HCT116 (cell line): ENCODE data around the gene NOL4L. TPM values are rescaled to one million over a fixed set of nuclear protein-coding genes. Genes with fewer than 3 reads are reported as not detected.

Source experiments
- ATAC-seq: fragments of 200-7000 bp; cut with Tn5 transposase; 2 replicates; pipeline ENCODE4 v1.9.1; 2020; ENCODE audit warnings: mild to moderate bottlenecking, moderate library complexity
- BruUV-seq: library from RNA; stranded (reverse); fragments of 400-500 nt; replicated peaks from 2 replicates; lab custom pipeline; 2021; lab: Mats Ljungman, UMichigan
- CTCF ChIA-PET: fragments of 300-600 bp; sonication (Branson Sonifier 250); formaldehyde crosslinking; loops from one replicate; lab custom pipeline; 2021; ENCODE audit warnings: antibody characterized with exemption; lab: Charles Lee
- POLR2A ChIA-PET: fragments of 300-600, 350-600 bp; sonication (Branson Sonifier 250); formaldehyde crosslinking; loops from one replicate; lab custom pipeline; 2021; ENCODE audit warnings: antibody characterized with exemption; lab: Charles Lee
- RAD21 ChIA-PET, 2 experiments: fragments of 300-600 bp; sonication (Branson Sonifier 250); formaldehyde crosslinking; loops; one replicate each; lab custom pipeline; 2023; ENCODE audit warnings: low total read pairs in 2 of 2; ENCODE audit not compliant: uncharacterized antibody in 2 of 2, unreplicated experiment in 2 of 2, low non-redundant PET in 1 of 2; lab: Charles Lee
- DNase-seq: peaks from one replicate; pipeline ENCODE4 v3.0.0-alpha.2; 2010; ENCODE audit warnings: low read depth, low spot score
- H2AFZ ChIP-seq: fragments of 200-600 bp; shearing (Covaris generic), sonication (generic); 2 replicates; pipeline ENCODE4 v1.6.1; 2017; ENCODE audit warnings: low read depth, mixed run types, mixed read lengths, antibody characterized with exemption, low read length; ENCODE audit not compliant: poor library complexity, severe bottlenecking
- H3K27ac ChIP-seq: 2 replicates; pipeline ENCODE4 v1.5.1; 2012; ENCODE audit warnings: low read depth, low read length
- H3K27me3 ChIP-seq: fragments of 200-600 bp; sonication (generic); 2 replicates; pipeline ENCODE4 v1.6.1; 2016; ENCODE audit warnings: mixed run types, low read length, mixed read lengths; ENCODE audit not compliant: insufficient read depth
- H3K36me3 ChIP-seq, 2 experiments: fragments of 200-500 bp in 1 of 2; fragments of 200-600 bp in 1 of 2; sonication (Bioruptor generic) in 1 of 2; sonication (generic) in 1 of 2; 2 replicates each; pipeline versions ENCODE4 v1.5.1 to v1.6.1; 2014 to 2016; ENCODE audit warnings: low read length in 2 of 2, inconsistent platforms in 1 of 2, mixed read lengths in 1 of 2, mixed run types in 1 of 2; ENCODE audit not compliant: insufficient read depth in 2 of 2, control insufficient read depth in 1 of 2
- H3K4me1 ChIP-seq, 2 experiments: fragments of 200-600 bp in 1 of 2; sonication (generic) in 1 of 2; 2 replicates each; pipeline versions ENCODE4 v1.5.1 to v1.6.1; 2012 to 2017; ENCODE audit warnings: low read length in 2 of 2, inconsistent platforms in 1 of 2, mild to moderate bottlenecking in 1 of 2, mixed read lengths in 1 of 2, mixed run types in 1 of 2, moderate library complexity in 1 of 2; ENCODE audit not compliant: insufficient read depth in 2 of 2, control insufficient read depth in 1 of 2
- H3K4me2 ChIP-seq: fragments of 200-600 bp; sonication (generic); 2 replicates; pipeline ENCODE4 v1.6.1; 2017; ENCODE audit warnings: mixed run types, low read length, mixed read lengths
- H3K4me3 ChIP-seq, 2 experiments: fragments of 200-600 bp in 1 of 2; sonication (generic) in 1 of 2; replicated peaks in 1 of 2; 2 replicates each; pipeline ENCODE4 v1.5.1; 2011 to 2016; ENCODE audit warnings: low read length in 2 of 2, control low read depth in 1 of 2, low read depth in 1 of 2, mild to moderate bottlenecking in 1 of 2, mixed read lengths in 1 of 2, mixed run types in 1 of 2
- H3K79me2 ChIP-seq: fragments of 200-600 bp; sonication (generic); 2 replicates; pipeline ENCODE4 v1.6.1; 2017; ENCODE audit warnings: mild to moderate bottlenecking, mixed run types, low read length, moderate library complexity, mixed read lengths; ENCODE audit not compliant: insufficient read depth
- H3K9ac ChIP-seq: fragments of 200-600 bp; sonication (generic); 2 replicates; pipeline ENCODE4 v1.6.1; 2016; ENCODE audit warnings: low read length, mixed read lengths
- H3K9me2 ChIP-seq: fragments of 200-600 bp; sonication (generic), shearing (Covaris generic); 2 replicates; pipeline ENCODE4 v1.6.1; 2017; ENCODE audit warnings: mixed run types, mild to moderate bottlenecking, moderate library complexity; ENCODE audit not compliant: insufficient read depth
- H3K9me3 ChIP-seq, 2 experiments: fragments of 200-500 bp in 1 of 2; fragments of 200-600 bp in 1 of 2; sonication (Bioruptor generic) in 1 of 2; sonication (generic) in 1 of 2; 2 replicates each; pipeline ENCODE4 v1.6.1; 2014 to 2017; ENCODE audit warnings: low read length in 2 of 2, mixed read lengths in 2 of 2, inconsistent platforms in 1 of 2, low read depth in 1 of 2, mild to moderate bottlenecking in 1 of 2, mixed run types in 1 of 2, moderate library complexity in 1 of 2; ENCODE audit not compliant: control insufficient read depth in 1 of 2, insufficient read depth in 1 of 2
- H4K20me1 ChIP-seq: fragments of 200-600 bp; sonication (generic), shearing (Covaris generic); 2 replicates; pipeline ENCODE4 v1.6.1; 2017; ENCODE audit warnings: mixed run types, mild to moderate bottlenecking, moderate library complexity; ENCODE audit not compliant: insufficient read depth
- CEBPB ChIP-seq: IDR thresholded peaks from 2 replicates; pipeline ENCODE4 v1.6.1; 2012; ENCODE audit warnings: low read depth
- EGR1 ChIP-seq: IDR thresholded peaks from 2 replicates; pipeline ENCODE4 v1.6.1; 2012; ENCODE audit warnings: low read depth
- EZH2 ChIP-seq: fragments of 200-600 bp; sonication (generic); IDR thresholded peaks from 2 replicates; pipeline ENCODE4 v1.6.1; 2017; ENCODE audit warnings: antibody characterized with exemption, mixed run types
- EZH2phosphoT487 ChIP-seq: fragments of 200-600 bp; IDR thresholded peaks from 2 replicates; pipeline ENCODE4 v1.6.1; 2018; ENCODE audit warnings: antibody characterized with exemption, borderline replicate concordance
- FOSL1 ChIP-seq: IDR thresholded peaks from 2 replicates; pipeline ENCODE4 v1.6.1; 2012; ENCODE audit warnings: low read depth
- JUND ChIP-seq: IDR thresholded peaks from 2 replicates; pipeline ENCODE4 v1.6.1; 2012
- MAX ChIP-seq: IDR thresholded peaks from 2 replicates; pipeline ENCODE4 v1.6.1; 2012
- POLR2AphosphoS5 ChIP-seq: IDR thresholded peaks from 2 replicates; pipeline ENCODE4 v1.6.1; 2011; ENCODE audit warnings: mild to moderate bottlenecking, low read depth, low read length, moderate library complexity
- RAD21 ChIP-seq: IDR thresholded peaks from 2 replicates; pipeline ENCODE4 v1.6.1; 2012; ENCODE audit warnings: low read depth, mild to moderate bottlenecking
- REST ChIP-seq: IDR thresholded peaks from 2 replicates; pipeline ENCODE4 v1.6.1; 2012; ENCODE audit warnings: low read depth
- SIN3A ChIP-seq: IDR thresholded peaks from 2 replicates; pipeline ENCODE4 v1.6.1; 2012; ENCODE audit warnings: low read depth
- SRF ChIP-seq: IDR thresholded peaks from 2 replicates; pipeline ENCODE4 v1.6.1; 2012; ENCODE audit warnings: low read depth
- TCF7L2 ChIP-seq: IDR thresholded peaks from 2 replicates; pipeline ENCODE4 v1.7.0; 2011; ENCODE audit warnings: borderline replicate concordance, inconsistent platforms; ENCODE audit not compliant: insufficient read depth, insufficient read length; ENCODE audit errors: extremely low read depth
- YY1 ChIP-seq: IDR thresholded peaks from 2 replicates; pipeline ENCODE4 v1.6.1; 2011; ENCODE audit warnings: low read length, low read depth, moderate library complexity, mild to moderate bottlenecking; ENCODE audit not compliant: insufficient replicate concordance; ENCODE audit errors: extremely low read depth
- ZNF274 ChIP-seq: fragments of 200-500 bp; sonication (Bioruptor generic); IDR thresholded peaks from 2 replicates; pipeline ENCODE4 v1.6.1; 2014; ENCODE audit warnings: mild to moderate bottlenecking, low read depth, low read length, inconsistent platforms
- intact Hi-C: fragments of 100-400 bp; cut with micrococcal nuclease; formaldehyde crosslinking; loops from 2 replicates; pipeline ENCODE4 v1.10.0; 2022
- total RNA-seq: library from RNA; stranded (reverse); gene quantifications from one replicate; pipeline ENCODE4 v1.2.1, GENCODE V29; 2021; ENCODE audit not compliant: unreplicated experiment

Gene NOL4L
- total RNA-seq, 1 experiment from 2014 or later: 5.9 TPM

- Histone ChIP-seq H3K9me2 (no peaks in the 10 kb centered on the region), H3K27ac (no peak overlapping the region), H2AFZ (no peak overlapping the region), H3K36me3 (no peaks in the 10 kb centered on the region), H3K4me1 (peaks cover 0 to 5% of the 10 kb centered on the region in 2 experiments; a peak in 1 of 4 replicates), H3K4me3 (no peak overlapping the region), H3K4me2 (no peak overlapping the region), H3K9ac (no peak overlapping the region)
- no TSS peak for BruUV-seq
- ChIA-PET POLR2A (interaction anchor here (1.9 kb wide), 1 partner anchor 18 kb away, joined by 5 read pairs; no protein-coding TSS in a partner anchor), CTCF (no interaction called here)
- intact Hi-C loops: no loop called here
- TF ChIP-seq YY1 (no peak), SIN3A (no peak), FOSL1 (no peak), TCF7L2 (no peak), ZNF274 (no peak), JUND (no peak)
- TF ChIP-seq, all 23 proteins: peak for 0
- Histone ChIP-seq H3K9me3 (no peaks in the 10 kb centered on the region), H3K27me3 (no peaks in the 10 kb centered on the region), H4K20me1 (peaks cover 3% of the 10 kb centered on the region; the same call in 1 of the 2 replicates), H3K79me2 (peaks cover 60% of the 10 kb centered on the region)
- no peak for ATAC-seq
- RAD21 ChIA-PET: no interaction called here
- DNase-seq: no peak
Measured at GRCh38 chr20:32418376-32418775, 166.8 kb downstream of the NOL4L start.

- H3K4me3 ChIP-seq: no peak overlapping the region
- ATAC-seq (no peak), DNase-seq (no peak)
- H3K9me3 ChIP-seq: no peaks in the 10 kb centered on the region
- intact Hi-C loops: no loop called here
- peaks cover 0 to 5% of the 10 kb centered on the region in 2 experiments; a peak in 1 of 4 replicates for H3K4me1 ChIP-seq
- no peak overlapping the region for H2AFZ ChIP-seq
- H4K20me1 ChIP-seq: peaks cover 3% of the 10 kb centered on the region; the same call in 1 of the 2 replicates
- ChIA-PET POLR2A (no interaction called here), RAD21 (no interaction called here), CTCF (no interaction called here)
- no peak overlapping the region for H3K27ac ChIP-seq
- no peak overlapping the region for H3K9ac ChIP-seq
- no peaks in the 10 kb centered on the region for H3K27me3 ChIP-seq
- H3K36me3 ChIP-seq: no peaks in the 10 kb centered on the region
- no peak for TF ChIP-seq FOSL1
- no peak for TF ChIP-seq EGR1
- TF ChIP-seq TCF7L2: no peak
- no peak for TF ChIP-seq MAX
- TF ChIP-seq YY1: no peak
- no peak for TF ChIP-seq REST
- no peak for TF ChIP-seq SIN3A
- no peak for TF ChIP-seq RAD21
- TF ChIP-seq EZH2: no peak
- TF ChIP-seq EZH2phosphoT487: no peak
- no peak for TF ChIP-seq SRF
- no peak for TF ChIP-seq POLR2AphosphoS5
- TF ChIP-seq CEBPB: no peak
- no peak for TF ChIP-seq JUND
- BruUV-seq: no TSS peak
- H3K4me2 ChIP-seq: no peak overlapping the region
- H3K9me2 ChIP-seq: no peaks in the 10 kb centered on the region
- H3K79me2 ChIP-seq: peaks cover 74% of the 10 kb centered on the region
Measured at GRCh38 chr20:32416206-32416605, 168.9 kb downstream of the NOL4L start.
